Ovary (tissue), 9 donors: ENCODE measurements around the gene LARGE1. TPM values are rescaled to one million over a fixed set of nuclear protein-coding genes. Genes with fewer than 3 reads are reported as not detected.

ENCODE experiments used
- DNase-seq, 5 donors: peaks; one replicate each; pipeline ENCODE4 v3.0.0-alpha.2; 2019 to 2020
- H3K27ac ChIP-seq, 2 donors: fragments of 200-600 bp; one replicate each; pipeline versions ENCODE4 v1.5.1 to v1.8.0; 2019 to 2022
- H3K27me3 ChIP-seq: fragments of 200-600 bp; one replicate; pipeline ENCODE4 v1.8.0; 2022
- H3K36me3 ChIP-seq: fragments of 200-600 bp; sonication (generic); one replicate; pipeline ENCODE4 v1.5.1; 2019
- H3K4me1 ChIP-seq: one replicate; pipeline ENCODE4 v1.8.1; 2013; ENCODE audit warnings: mild to moderate bottlenecking, moderate library complexity; ENCODE audit not compliant: insufficient read depth
- H3K4me3 ChIP-seq: fragments of 200-600 bp; sonication (generic); one replicate; pipeline ENCODE4 v1.5.1; 2017
- H3K9me3 ChIP-seq, 2 donors: fragments of 200-600 bp in 1 of 2; sonication (generic) in 1 of 2; one replicate each; pipeline versions ENCODE4 v1.5.1 to v1.8.1; 2013 to 2019; ENCODE audit warnings: mild to moderate bottlenecking in 1 of 2, moderate library complexity in 1 of 2
- CTCF ChIP-seq, 3 donors: fragments of 450-650 bp in 2 of 3; fragments of 200-600 bp in 1 of 3; IDR thresholded peaks; one replicate each; pipeline versions ENCODE4 v1.5.1 to v1.8.0; 2016 to 2022; ENCODE audit warnings: antibody characterized with exemption in 3 of 3, mild to moderate bottlenecking in 1 of 3
- EP300 ChIP-seq: sonication (generic); formaldehyde crosslinking; IDR thresholded peaks from one replicate; pipeline ENCODE4 v1.6.1; 2017; ENCODE audit warnings: antibody characterized with exemption
- POLR2A ChIP-seq: fragments of 450-650 bp; IDR thresholded peaks from one replicate; pipeline ENCODE4 v1.6.1; 2017; ENCODE audit warnings: antibody characterized with exemption, mild to moderate bottlenecking, moderate library complexity
- WGBS, 3 donors: extraction: QIAGEN DNeasy Blood & Tissue Kit in 1 of 3; methylation state at CpG; one replicate each; pipeline versions ENCODE4 v1.1.5 to v1.1.7; 2013 to 2017; 5-methylcytosine and 5-hydroxymethylcytosine counted together
- intact Hi-C, 4 donors: fragments of 100-400 bp; cut with DNase I; formaldehyde crosslinking; loops; one replicate each; pipeline versions ENCODE4 v1.11.0 to v1.15.1; 2022 to 2023
- polyA plus RNA-seq, 2 donors: library from polyadenylated mRNA; stranded (reverse); fragments of 200-250 nt in 1 of 2; fragments of 350-450 nt in 1 of 2; fragmentation: Illumina TruSeq in 1 of 2; extraction: RNeasy Lipid Tissue Mini Kit (QIAGEN cat#74804) in 1 of 2; gene quantifications; one replicate each; pipeline ENCODE4 v1.2.3, GENCODE V29; 2013 to 2014
- total RNA-seq, 7 donors: library from RNA; depleted of rRNA in 2 of 7; stranded (reverse); fragments of >200 nt in 2 of 7; fragmentation: NEBNext Ultra II Directional in 3 of 7; extraction: Animal tissue kit (Norgen Biotek cat#: 25700) in 3 of 7; gene quantifications; one replicate each; pipeline versions ENCODE4 v1.1.0 to v1.2.4, GENCODE V29; 2016 to 2023
- donor health status: DM: no; HTN: no; CAD: no; lungs with moderate emphysema.
- donor health status: DM: no; HTN: no; CAD: no.
- donor health status: Bipolar disorder and iron deficiency.
- donor health status: DM: yes; HTN: yes; CAD: no.
- donor health status: DM: no; HTN: no; CAD: no.
- donor health status: DM: yes; HTN: yes; CAD: no.

The LARGE1 gene
- total and polyA plus RNA-seq, 9 donors = 13.4 to 67.6 (median 36.8) TPM

DNA sequence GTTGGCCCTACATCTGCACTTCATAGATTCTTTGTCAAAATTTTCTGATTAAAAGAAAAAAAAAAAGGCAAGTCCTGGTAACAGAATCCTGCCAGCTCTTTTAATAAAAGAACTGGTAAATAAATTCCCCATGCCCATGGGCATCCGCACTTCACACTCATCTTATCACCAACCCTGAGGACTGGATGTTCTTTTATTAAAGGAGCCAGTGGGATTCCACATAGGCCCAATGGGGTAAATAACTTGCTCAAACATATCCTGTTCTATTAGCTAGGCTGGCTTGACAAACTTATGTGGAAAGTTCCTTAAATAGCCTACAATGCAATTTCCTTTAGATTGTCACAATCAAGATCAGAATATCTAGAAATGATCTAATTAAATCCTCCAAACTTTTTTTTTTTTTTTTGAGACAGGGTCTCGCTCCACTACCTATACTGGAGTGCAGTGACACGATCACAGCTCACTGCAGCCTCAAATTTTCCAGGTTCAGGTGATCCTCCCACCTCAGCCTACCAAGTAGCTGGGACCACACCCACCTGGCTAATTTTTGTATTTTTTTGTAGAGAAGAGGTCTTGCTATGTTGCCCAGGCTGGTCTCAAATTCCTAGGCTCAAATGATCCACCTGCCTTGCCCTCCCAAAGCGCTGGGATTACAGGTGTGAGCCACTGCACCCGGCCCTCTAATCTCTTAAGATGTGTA, 380.9 kb downstream of the LARGE1 start:
- no peak overlapping the region for H3K4me3 ChIP-seq
- peak overlapping the region in 1 of 2 donors; percentile 65 for H3K27ac ChIP-seq
- no peak for DNase-seq
- intact Hi-C loops = no loop called here
- 85 to 96% (median 93%) methylated on average over 5 of the region's 5 CpGs for WGBS, 3 donors
- no peaks in the 10 kb centered on the region for H3K9me3 ChIP-seq
- peaks cover 24% of the 10 kb centered on the region for H3K4me1 ChIP-seq
- no peaks in the 10 kb centered on the region for H3K27me3 ChIP-seq
- no peaks in the 10 kb centered on the region for H3K36me3 ChIP-seq
- no peak for TF ChIP-seq CTCF (IDR thresholded peaks at IDR 0.05)
- no peak for TF ChIP-seq EP300
- no peak for TF ChIP-seq POLR2A

DNA sequence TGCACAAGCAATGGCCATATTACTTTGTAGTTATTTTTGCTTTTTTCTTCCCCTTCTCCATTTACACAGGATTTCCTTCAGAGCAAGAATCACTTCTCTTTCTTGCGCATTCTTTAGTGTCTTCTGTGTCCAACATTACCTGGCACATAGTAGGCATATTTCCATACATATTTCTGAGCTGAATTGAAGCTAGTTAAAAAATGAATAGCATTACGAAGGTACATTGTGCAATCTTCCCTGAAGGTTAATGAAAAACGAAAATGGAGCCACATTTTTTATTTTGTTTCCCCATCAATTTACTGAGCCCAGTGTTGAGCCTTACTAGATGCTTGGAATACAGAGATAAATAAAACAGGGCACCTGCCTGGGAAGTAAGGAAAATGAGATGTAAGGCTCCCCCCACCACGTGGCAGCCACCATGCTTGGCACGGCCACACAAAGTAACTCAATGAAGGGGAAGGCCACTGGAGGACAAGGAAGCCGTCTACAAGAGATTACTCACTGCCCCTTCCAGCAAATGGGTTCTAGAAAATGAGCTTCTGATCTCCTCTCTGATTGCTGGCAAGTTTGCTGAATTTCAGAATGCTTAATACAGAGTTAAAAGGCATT, 381.9 kb downstream of the LARGE1 start:
- Histone ChIP-seq H3K36me3 (no peaks in the 10 kb centered on the region), H3K4me1 (peaks cover 22% of the 10 kb centered on the region), H3K9me3 (no peaks in the 10 kb centered on the region), H3K4me3 (no peak overlapping the region), H3K27ac (no peak overlapping the region), H3K27me3 (no peaks in the 10 kb centered on the region)
- WGBS, 3 donors = 73 to 79% (median 74%) methylated on average over 6 of the region's 6 CpGs
- DNase-seq = no peak
- intact Hi-C loops = no loop called here
- TF ChIP-seq POLR2A = no peak
- TF ChIP-seq EP300 = no peak
- no peak for TF ChIP-seq CTCF (IDR thresholded peaks at IDR 0.05)

GRCh38 chr22:33537059-33537458, 383.2 kb downstream of the LARGE1 start:
- H3K4me3 ChIP-seq = no peak overlapping the region
- no peak for TF ChIP-seq CTCF (IDR thresholded peaks at IDR 0.05)
- TF ChIP-seq EP300 = no peak
- TF ChIP-seq POLR2A = no peak
- H3K4me1 ChIP-seq = peaks cover 22% of the 10 kb centered on the region
- intact Hi-C loops = no loop called here
- H3K9me3 ChIP-seq = no peaks in the 10 kb centered on the region
- H3K36me3 ChIP-seq = no peaks in the 10 kb centered on the region
- no peaks in the 10 kb centered on the region for H3K27me3 ChIP-seq
- DNase-seq = no peak
- H3K27ac ChIP-seq = no peak overlapping the region
- WGBS, 3 donors = 90 to 96% (median 95%) methylated on average over 9 of the region's 9 CpGs

GRCh38 chr22:33535937-33536875, 384.1 kb downstream of the LARGE1 start:
- Histone ChIP-seq H3K36me3 (no peaks in the 10 kb centered on the region), H3K9me3 (no peaks in the 10 kb centered on the region), H3K4me3 (no peak overlapping the region), H3K27me3 (no peaks in the 10 kb centered on the region), H3K4me1 (peaks cover 22% of the 10 kb centered on the region), H3K27ac (no peak overlapping the region)
- intact Hi-C loops = loop anchor here in 1 of 4 donors (1.0 kb wide), 1 partner anchor 14 kb away; no protein-coding TSS in a partner anchor
- no peak for DNase-seq
- TF ChIP-seq CTCF (IDR thresholded peaks at IDR 0.05) (no peak), POLR2A (no peak), EP300 (no peak)
- 63 to 75% (median 65%) methylated on average over 15 of the region's 15 CpGs for WGBS, 3 donors
